GM12873 (cell line): ENCODE data around the gene CARD8.

ENCODE experiments used
- CTCF ChIP-seq: IDR thresholded peaks from 2 replicates; pipeline ENCODE4 v1.5.1; 2012; ENCODE audit warnings: low read depth, mild to moderate bottlenecking, moderate library complexity, low read length, control low read depth; ENCODE audit not compliant: insufficient read depth; ENCODE audit errors: missing control alignments

The CARD8 gene

GRCh38 chr19:48283908-48284307 is 28.2 kb upstream of the CARD8 start:
- TF ChIP-seq CTCF, result no peak

GRCh38 chr19:48279747-48280146 is 24.0 kb upstream of the CARD8 start:
- no peak for TF ChIP-seq CTCF

- no peak for TF ChIP-seq CTCF
These were observed 19.2 kb upstream of the CARD8 start for GRCh38 chr19:48274938-48275337.

GRCh38 chr19:48274173-48274572 is 18.5 kb upstream of the CARD8 start:
- no peak for TF ChIP-seq CTCF

- TF ChIP-seq CTCF, result no peak
These were observed 15.9 kb upstream of the CARD8 start for GRCh38 chr19:48271531-48272151.

GRCh38 chr19:48258350-48258749 is 2.6 kb upstream of the CARD8 start:
- TF ChIP-seq CTCF, result no peak

GRCh38 chr19:48254529-48254970 is 1.2 kb downstream of the CARD8 start:
- TF ChIP-seq CTCF, result no peak
